NCI-H1105 (cell line): ENCODE results near the gene TC2N.
"Not testable (repeated sequence)": the region's sequence is repeated elsewhere in the genome, so short reads cannot be mapped to it uniquely, and the experiment has no call there.

Experiments used
- DNase-seq: peaks from one replicate; lab custom pipeline; 2025; lab: John Stamatoyannopoulos, UW

The TC2N gene

DNA sequence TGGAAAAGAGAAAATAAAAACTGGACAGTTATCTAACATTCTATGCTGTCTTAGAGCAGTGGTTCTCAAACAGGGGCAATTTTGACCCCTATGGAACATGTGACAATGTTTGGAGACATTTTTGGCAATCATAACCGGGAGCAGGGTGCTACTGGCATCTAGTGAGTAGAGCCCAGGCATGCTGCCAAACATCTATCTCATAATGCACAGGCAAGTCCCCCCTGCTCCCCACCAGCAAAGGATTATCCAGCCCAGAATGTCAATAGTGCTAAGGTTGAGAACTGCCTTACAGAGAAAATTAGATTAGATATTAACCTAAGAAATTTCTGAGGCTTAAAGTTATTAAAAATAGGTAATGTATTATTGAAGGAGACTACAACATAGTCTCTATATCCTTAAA lies 112.5 kb downstream of the TC2N start:
- peak; percentile 3 for DNase-seq

DNA sequence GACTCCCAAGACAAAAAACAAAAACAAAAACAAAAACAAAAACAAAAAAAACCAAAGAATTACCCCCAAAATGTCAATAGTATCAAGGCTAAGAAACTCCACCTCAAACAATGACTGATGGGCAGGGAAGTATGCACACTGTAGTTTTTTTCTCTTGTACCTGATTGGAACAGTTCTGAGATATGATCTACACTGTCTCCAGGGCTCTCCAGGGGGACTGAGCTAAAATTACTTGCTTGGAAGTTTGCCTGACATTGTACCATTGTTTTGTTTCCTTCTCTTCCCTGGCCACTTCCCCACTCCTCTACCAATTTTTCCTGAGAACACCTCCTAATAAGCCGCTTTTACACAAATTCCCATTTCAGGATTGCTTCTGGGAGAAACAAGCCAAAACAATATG lies 113.2 kb downstream of the TC2N start:
- no peak for DNase-seq

DNA sequence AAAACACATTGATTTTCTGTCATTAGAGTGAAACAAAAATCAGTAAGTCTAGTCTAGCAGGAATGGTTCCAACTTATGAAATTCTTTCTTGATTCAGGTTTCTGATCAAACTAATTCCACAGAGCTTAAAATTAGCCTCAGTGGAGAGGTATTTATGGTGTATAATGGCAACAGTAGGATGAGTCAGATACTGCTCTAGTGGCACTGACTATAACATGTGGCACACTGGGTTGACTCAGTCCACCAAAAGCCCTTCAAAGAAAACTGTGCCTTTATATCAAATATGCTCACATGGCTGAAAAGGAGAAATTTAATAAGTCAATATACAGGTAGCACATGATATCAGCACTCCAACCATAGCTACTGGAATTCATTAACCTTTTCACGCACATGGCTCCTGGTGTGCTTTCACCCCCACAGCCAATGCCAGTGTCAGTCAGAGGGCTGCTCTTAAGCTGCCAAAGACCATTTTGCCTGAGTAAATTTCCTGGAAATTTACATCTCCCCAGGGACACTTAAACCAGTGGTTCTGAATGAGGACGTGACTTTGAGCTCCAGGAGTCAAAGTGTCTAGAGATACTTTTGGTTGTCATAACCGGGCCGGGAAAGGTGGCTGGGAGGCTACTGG lies 113.7 kb downstream of the TC2N start:
- DNase-seq = no peak

DNA sequence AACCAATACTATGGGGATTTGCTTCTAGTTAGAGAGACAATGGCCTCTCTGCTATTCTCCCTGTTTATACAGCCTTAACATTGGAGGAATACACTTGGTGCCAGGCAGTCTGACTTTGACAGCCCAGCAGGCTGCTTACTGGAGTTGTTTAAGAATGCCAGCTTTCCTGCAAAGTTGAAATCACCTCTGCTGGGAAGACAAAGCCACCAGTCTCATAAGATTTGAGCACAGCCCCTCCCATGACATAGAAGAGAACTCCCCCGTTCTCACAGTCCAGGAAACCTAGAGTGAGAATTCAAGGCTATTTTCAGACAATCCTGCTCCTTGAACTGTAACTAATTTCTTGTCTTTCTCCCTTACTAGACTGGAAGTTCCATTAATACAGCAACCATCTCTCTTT lies 114.4 kb downstream of the TC2N start:
- no peak for DNase-seq

DNA sequence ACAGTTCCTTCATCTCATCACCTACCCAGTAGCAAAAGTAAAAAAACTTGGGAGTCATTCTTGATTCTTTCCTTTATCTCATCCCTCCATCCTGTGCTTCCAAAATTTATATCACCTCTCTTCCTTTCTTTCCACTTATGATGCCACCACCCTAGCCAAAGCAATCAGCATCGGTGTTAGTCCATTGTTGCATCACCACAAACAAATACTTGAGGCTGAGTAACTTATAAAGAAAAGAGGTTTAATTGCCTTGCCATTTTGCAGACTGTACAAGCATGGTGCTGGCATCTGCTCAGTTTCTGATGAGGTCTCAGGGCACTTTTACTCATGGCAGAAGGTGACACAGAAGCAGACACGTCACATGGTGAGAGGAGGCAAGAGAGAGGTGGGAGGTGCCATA lies 115.6 kb downstream of the TC2N start:
- no peak for DNase-seq

DNA sequence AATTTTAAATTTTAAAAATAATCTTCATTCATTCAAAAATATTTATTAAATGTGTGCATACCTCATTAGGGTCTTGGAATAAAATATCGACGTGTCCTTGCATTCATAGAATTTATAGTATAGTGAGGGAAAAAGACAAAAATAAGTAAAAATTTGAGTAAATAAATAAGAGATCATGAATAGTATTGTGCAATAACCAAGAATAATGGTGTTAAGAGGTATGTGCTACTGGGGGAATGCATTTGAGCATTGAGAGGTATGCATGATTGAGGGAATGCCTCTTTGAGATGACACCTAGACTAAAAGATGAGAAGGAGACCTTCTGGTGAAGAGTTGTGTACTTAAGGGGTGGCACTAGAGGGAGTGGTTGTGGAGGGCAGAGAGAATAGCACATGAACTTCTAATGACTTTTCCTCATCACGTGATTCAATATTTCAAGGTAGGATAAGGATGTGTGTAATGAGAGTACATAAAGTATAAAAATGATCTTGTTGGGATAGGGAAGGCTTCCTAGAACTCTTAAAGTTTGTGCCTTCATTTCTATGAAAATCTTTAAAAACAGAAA lies 116.6 kb downstream of the TC2N start:
- DNase-seq = no peak

DNA sequence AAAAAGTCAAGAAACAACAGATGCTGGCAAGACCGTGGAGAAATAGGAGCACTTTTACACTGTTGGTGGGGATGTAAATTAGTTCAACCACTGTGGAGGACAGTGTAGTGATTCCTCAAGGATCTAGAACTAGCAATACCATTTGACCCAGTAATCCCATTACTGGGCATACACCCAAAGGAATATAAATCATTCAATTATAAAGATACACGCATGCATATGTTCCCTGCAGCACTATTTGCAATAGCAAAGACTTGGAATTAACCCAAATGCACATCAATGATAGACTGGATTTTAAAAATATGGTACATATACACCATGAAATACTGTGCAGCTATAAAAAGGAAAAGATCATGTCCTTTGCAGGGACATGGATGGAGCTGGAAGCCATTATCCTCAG lies 117.5 kb downstream of the TC2N start:
- DNase-seq = no peak

DNA sequence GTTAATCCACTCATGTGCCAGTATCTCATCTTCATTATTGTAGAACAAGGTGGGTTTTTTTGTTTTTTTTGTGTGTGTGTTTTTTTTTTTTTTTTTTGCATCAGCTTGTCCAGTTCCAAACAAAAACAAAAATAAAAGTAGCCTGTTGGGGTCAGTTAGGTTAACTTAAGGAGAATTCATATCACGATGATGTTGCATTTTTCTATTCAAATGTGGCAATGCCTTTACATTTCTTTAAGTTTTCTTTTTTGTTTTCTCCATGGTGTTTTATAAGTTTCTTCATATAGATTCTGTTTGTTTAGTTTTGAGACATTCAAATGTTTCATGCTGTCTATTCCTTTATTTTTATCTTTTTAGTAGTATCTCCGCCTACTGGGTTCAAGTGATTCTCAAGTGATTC lies 119.3 kb downstream of the TC2N start:
- DNase-seq = no peak

DNA sequence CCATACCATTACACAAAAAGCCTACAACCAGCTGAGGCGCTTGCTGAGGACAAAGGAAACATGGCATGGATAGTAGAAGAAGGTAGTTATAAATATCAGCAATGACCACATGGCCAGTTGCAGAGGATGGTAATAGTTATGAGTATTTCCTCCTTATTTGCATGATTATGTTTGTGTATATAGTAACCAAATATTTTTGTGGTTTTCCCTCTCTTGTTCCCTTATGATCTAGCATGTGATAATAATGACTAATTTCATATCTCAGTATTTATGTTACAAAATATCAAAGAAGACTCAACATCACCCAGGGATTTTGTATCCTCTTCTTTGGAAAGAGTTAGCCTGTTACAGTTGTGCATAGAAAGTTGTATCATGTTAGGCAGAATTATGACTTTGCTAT lies 122.0 kb downstream of the TC2N start:
- no peak for DNase-seq

DNA sequence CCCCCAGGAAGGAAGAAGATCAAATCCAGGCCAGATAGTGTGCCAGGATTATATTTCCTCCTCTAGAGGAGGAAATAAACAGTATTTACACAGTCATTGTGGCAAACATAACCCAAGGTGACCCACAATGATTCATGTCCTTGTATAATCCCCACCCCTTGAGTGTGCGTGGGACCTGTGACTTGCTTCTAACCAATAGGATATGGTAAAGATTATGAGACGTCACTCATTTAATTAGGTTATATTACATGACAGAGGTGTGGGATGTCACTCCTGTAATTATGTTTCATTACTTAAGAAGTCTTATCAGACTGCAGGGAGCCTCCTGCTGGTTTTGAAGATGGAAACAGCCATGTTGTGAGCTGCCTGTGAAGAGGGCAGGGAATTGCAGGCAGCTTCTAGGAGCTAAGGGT lies 123.3 kb downstream of the TC2N start:
- no peak for DNase-seq

DNA sequence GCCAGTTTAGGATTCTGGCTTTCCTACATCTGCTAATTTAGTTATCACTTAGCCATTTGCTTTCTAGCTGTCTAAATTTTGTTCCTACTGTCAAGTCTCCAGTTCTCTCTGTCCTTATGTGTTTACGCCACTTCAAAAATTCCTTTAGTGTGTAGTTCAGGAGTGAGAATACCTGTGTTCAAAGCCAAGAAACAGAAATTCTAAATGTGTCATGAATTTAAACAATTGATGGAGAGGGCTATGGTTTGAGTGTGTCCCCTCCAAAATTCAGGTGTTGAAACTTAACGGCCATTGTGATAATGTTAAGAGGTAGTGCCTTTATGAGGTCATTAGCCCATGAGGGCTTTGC lies 124.1 kb downstream of the TC2N start:
- no peak for DNase-seq

DNA sequence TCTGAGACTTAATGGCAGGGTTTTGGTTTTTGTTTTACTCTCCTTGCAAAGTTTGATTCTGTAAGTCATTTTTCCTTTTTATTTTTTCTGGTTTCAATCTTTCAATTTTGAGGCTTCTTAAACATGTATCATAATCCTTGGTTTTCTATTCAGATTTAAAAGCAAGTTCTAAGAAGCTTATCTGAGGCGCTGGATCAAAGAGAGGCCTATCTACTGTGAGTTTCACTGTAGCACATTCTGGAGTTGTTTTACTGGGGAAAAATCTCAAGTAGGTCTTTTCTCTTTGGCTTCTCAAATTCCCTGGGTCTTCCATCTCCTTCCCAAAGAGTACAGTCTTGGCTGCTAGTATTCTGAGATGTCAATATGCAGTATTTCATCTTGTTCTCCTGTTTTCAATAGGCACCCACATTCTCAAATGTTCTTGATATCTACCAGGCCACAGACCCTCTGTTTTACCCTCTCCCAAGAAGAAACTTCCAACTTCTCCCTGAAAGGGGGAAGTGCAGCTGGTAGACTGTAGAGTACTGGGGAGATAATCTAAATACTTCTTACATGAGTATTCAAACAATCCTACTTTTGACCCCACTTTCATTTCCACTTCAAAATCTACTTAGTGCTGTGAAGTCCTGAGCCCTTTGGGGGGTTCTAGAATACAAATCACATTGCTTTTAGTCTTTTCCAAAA lies 124.6 kb downstream of the TC2N start:
- DNase-seq = no peak

DNA sequence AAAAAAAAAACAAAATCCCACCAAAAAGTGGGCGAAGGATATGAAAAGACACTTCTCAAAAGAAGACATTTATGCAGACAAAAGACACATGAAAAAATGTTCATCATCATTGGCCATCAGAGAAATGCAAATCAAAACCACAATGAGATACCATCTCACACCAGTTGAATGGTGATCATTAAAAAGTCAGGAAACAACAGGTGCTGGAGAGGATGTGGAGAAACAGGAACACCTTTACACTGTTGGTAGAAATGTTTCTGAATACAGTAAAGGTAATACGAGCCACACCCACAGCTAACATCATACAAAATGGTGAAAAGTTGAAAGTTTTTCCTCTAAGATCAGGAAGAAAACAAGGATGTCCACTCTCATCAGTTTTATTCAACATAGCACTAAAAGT lies 127.5 kb downstream of the TC2N start:
- not testable (repeated sequence) for DNase-seq

DNA sequence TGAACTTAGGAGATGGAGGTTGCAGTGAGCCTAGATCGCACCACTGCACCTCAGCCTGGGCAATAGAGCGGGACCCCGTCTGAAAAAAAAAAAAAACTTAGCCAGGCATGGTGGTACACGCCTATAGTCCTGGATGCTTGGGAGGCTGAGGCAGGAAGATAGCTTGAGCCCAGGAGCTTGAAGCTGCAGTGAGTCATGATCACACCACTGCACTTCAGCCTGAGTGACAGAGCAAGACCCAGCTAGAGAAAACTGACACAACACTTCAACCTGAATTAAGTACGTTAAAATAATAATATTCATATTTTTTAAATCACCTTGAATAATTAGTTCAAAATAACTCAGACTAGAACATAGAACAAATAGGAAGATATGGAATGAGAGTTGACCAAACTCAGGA lies 129.7 kb downstream of the TC2N start:
- no peak for DNase-seq

DNA sequence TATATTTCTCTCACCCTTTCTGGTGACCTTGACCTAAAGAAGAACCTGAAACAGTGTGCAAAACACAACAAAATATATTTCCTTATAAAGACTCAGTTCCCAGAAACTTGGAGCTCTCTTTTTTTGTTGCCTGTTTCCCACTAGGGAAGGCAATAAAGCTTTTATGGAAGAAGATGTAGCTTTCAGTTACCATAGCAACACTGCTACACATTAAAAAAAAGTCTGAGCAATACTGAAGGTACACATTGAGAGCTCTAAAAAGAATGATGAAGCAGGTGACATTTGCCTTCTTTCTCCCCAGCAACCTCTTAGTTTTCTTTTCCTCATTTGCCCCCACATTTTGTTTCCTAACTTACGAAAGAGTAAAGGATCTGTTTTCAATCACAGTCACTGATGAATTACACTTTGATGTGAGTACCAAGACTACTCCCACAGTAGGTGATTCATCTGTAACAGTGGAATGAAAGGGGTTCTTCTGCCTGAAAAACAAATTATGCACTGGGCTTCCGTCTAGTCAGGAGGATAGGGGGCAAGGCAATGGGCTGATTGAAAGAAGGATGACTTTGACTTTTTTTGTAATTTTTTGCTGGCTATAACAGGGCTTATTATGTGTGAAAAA lies 134.4 kb downstream of the TC2N start:
- DNase-seq = no peak

DNA sequence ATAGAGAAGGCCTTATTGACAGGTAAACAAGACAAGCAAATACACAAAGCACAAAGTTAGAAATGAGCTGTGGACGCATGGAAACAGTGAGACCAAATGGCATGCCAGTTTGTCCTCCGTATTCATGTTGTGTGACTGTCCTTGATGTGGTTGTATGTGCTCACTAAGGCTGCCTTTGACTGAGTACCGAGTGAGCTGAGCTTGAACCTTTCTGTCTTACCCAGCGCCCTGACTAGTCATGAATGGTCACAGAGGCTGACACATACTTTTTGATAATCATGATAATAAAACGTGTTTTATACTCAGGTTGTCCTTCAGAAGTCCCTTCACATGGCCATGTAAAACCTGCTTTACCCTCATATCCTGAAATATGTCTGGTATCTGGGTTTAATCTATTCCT lies 134.9 kb downstream of the TC2N start:
- no peak for DNase-seq

DNA sequence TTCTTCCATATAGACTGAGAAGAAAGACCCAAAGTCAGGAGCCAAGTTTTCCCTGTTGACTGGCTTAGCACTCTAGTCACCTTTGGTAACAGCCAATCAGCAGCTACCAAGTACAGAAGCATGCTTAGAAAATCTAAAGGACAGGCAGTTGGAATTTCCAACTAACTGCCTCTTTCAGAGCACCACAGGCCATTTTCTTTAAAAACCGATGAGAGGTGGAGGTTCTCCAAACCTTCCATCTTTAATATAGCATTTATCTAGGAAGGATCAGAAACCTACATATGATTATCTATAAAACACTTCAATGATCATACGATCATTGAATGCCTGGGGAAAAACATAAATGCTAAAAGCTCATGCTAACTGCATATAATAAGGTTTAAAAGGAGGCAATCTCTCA lies 135.3 kb downstream of the TC2N start, which contains the start of gene CATSPERB:
CATSPERB (minus strand) TSS at position 101 of the 400 bp plus-strand sequence. CDS start 2,607 bp downstream, outside the sequence.
- DNase-seq = no peak

DNA sequence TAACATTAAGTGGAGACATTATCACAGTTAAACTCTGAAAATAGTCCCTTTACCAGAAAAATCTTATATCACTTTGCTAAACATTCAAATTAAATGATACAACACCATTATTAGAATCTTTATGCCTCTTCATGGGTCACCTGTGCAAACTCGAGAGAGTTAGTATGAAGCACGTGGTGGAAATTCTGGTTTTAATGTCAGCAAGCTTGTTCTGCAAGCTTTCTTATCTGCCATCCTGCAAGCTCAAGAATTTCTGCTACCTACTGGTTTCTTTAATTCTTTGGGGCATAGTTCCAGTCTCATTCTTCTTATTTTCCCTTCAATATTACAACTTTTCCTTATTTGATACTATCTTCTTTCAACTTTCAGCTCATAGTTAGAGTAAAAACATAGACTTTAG lies 136.3 kb downstream of the TC2N start:
- DNase-seq = no peak

DNA sequence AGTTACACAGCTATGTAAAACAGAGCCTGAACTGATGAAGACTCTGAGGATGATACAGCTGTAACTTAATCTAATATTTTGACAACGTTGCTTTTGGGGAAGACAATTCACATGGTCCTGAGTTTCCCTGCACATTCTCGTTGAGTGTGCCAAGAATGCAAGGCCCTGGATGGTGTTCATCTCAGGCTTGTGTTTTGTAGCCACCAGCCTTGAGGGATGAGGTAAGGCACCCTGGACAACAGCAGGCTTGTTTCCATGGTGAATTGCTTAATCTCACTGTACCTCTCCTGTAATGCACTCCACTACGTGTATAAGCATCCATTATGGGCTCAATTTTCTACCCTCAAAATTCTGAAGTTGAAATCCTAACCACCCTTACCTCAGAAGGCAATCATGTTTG lies 137.6 kb downstream of the TC2N start:
- no peak for DNase-seq
